Measurements from ENCODE around the gene RGL1.

GRCh38 chr1:183957216-183957830 is 152.4 kb downstream of the RGL1 start:
- TF ChIP-seq POLR2AphosphoS5 (IDR thresholded peaks at IDR 0.05): no peak
- TF ChIP-seq CTCF (IDR thresholded peaks at IDR 0.05): no peak
- no peak for TF ChIP-seq POLR2A (IDR thresholded peaks at IDR 0.05)
